DMS153 (cell line): ENCODE results near the gene ENG.
"Not testable (repeated sequence)": the region's sequence is repeated elsewhere in the genome, so short reads cannot be mapped to it uniquely, and the experiment has no call there.

Source experiments
- DNase-seq: peaks from one replicate; lab custom pipeline; 2025; lab: John Stamatoyannopoulos, UW

The ENG gene

GRCh38 chr9:127854184-127854806 is at the start of gene ENG:
Gene ENG (minus strand): TSS chr9:127854658. CDS start chr9:127854355, 303 bp downstream.
- peak; percentile 26 for DNase-seq

DNA sequence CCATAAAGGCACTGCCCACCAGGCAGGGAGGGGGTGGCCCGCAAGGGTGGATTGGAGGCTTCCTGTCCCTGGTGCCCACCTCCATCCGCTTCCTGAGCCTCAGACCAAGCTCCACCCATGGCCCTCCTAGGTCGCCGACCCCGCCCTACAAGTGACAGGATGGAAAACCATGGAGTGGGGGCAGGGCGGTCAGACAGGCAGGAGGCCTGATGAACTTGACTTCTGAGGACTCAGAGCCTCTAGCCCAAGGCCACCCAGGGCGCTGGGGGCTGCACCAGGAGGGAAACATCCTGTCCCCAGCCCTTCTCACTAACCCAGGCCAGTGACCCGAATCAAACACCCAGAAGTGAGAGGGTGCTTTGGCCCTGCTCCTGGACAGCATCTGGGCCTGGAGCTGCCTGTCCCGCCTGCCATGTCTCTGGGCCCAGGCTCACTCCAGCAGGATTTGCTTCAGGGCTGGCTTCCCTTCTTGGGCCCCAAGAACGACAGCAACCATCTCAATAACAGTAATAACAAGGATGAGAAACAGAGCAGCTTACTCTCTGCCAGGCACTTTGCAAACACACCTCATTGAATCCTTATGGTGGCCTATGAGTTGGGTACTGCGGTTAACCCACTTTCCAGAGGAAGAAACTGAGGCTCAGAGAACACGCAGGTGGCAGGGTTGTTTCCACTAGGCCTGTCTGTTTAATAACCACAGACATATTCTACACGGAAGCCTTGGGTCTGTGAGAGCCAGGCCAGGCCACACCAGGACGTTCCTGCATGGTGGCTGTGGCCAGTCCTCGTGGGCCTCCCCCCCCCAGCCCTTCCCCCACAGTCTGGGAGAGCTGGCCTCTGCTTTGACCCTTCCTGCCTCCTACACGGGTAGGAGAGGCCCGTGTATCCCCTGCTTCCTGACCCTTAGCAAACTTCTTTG is 49.4 kb upstream of the ENG start:
- DNase-seq: no peak

DNA sequence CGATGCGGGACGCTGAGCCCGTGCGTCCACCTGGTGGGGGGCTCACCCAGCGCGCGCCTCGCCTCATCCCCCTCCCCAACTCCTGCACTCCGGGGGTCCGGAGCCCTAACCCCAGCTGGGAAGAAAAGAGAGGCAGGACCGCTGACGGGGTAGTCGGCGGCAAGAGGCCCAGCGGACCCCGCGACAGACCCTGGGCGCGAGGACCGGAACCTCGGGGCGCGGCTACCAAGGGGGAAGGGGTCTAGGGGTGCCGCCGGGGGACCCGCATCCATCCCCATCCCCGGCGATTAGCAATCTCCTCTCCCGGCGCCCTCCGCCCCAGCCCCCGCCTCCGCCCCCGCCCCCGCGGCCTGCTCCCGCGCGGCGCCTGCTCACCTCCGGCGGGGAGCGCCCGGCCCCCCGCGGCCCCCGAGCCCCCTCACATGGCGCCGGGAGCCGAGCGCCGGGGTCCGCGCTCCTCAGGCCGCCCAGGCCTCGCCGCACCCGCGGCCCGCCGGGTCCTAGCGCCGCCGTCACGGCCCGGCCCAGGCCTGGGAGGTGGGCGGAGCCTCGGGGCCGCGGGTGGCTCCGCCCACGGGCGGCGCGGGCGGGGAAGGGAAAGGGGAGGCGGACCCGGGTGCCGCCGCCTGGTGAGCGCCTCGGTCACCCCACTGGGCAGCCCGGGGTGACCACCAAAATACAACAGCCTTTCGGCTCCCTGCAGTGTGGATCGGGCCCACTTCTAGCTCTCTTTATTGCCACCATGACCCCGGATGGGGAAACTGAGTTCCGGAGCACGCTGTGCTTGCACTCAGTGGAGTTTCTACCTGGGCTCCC is 44.9 kb upstream of the ENG start, which contains the start of gene ST6GALNAC6:
ST6GALNAC6 (minus strand) TSS at position 476 of the 816 bp plus-strand sequence. CDS start 1,622 bp downstream, outside the sequence.
- no peak for DNase-seq

DNA sequence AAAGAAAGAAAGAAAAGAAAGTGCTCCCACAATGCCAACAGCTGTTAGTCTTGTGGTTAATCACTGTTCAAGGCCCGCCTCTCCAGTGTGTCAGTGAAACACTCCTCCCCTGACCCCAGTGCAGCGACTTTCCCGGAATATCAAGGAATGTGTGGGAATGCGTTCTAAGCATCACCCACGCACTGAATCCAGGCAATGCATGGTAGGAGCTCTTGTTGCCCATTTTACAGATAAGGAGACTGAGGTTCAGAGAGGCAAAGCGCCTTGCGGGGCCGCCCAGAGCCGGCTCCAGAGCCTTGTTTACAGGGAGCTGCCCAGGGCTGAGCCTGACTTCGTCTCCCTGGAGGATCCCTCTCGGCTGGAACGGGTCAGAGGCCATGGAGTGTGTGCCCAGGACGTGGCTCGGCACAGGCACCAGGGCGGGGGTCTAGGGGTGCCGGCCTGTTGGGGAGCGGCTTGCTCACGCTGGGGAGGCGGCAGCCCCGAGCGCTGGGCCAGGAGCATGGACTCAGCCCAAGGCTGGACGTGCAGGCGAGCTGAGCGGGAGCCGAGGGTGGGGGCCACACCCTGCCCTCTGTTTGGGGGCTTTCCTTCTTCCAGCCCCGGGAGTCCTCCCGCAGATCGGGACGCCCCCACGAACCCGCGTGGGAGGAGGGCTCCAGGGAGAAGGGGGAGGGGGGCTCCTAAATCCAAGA is 44.1 kb upstream of the ENG start:
- no peak for DNase-seq

GRCh38 chr9:127897193-127897692 is 42.8 kb upstream of the ENG start:
- no peak for DNase-seq

DNA sequence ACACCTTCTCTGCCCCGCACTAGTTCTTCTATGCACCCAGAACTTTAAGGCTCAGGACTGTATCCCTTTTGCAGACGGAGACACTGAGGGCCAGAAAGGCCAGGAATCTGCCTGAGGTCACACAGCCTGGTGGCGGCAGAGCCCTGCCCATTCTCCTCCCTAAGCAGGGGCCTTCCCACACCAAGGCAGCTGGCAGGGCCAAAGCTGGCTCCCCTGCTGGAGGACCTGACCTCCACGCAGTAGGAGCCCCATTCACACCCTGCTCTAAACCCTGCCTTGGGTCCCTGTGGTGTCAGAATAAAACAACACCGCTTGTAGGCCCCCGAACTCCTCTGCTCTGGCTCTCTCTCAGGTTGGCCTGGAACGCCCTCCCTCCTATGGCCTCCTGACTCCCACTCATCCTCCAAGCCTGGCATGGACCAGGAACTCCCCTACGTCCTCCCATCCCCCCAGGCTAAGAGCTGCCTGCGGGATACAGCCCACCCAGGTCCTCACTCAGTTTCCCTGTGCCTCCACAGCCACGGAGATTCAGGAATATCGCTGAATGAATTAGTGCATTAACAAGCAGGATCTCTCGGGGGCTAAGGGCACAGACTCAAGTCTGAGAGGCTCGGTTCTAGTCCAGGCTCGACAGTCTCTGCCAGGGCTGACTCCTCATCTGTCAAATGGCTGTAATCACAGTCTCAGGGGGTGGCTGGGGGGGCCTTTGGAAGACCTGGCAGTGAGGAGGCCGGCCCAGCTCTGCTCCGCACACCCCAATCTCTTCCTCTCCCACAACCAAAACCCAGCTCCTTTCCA is 42.1 kb upstream of the ENG start:
- no peak for DNase-seq

DNA sequence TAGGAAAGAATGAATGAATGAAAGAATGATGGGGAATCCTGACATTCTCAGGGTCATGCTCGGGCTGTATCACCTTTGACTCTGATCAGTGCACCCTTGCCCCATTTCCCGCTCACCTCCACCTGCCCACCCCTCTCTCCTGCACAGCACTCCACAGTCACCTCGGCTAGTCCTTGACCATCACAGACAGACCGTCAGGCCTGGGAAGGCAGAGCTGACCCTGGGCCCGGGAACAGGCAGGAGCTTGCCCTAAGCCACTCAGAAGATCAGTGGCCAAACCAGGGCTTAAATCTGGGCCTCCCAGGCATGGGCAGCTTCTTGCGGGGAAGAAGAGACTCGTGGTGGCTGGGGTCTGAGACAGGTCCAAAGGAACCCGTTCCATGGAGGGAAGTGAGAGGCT is 41.4 kb upstream of the ENG start:
- DNase-seq: no peak

GRCh38 chr9:127893392-127893791 is 38.9 kb upstream of the ENG start:
- DNase-seq: no peak

DNA sequence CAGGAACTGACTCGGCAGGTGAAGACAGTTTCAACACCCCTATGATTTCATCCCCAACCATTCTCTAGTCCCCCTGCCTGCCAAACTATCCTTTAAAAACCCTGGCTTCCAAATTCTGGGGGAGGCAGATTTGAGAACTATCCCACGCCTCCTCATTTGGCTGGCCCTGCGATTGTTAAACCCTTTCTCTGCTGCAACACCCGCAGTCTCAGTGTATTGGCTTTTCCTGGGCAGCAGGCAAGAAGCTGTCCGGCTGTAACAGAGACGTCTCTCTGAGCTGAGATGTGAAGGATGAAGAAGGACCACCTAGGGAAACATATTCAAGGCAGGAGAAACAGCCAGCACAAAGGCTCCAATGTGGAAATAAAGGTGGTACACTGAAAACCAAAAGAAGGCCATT is 38.4 kb upstream of the ENG start:
- DNase-seq: no peak

GRCh38 chr9:127890053-127890452 is 35.6 kb upstream of the ENG start:
- DNase-seq: no peak

GRCh38 chr9:127887792-127888191 is 33.3 kb upstream of the ENG start:
- DNase-seq: no peak

- DNase-seq: no peak
Measured at GRCh38 chr9:127886401-127886972, 32.0 kb upstream of the ENG start.

GRCh38 chr9:127885508-127886281 is 31.2 kb upstream of the ENG start:
- DNase-seq: no peak

DNA sequence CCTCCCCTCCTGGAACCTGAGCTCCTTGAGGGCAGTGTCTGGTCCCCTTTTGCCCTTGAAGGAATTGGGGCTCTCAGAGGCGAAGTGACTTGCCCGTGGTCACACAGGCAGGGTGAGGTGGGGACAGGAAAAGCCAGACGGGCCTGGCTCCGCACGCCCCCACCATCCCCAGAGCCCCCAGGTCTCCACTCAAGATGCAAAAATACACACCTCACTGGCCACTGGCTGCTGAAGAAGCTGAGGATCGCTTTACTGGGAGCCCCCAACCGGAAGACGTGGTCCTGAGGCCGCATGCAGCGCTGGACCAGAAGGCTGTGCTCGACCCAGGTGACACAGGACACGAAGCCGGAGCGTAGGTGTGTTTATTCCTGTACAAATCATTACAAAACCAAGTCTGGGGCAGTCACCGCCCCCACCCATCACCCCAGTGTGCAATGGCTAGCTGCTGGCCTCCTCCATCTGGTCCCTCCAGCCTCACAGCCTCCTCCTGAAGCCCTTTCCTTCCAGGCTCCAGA is 30.6 kb upstream of the ENG start:
- DNase-seq: no peak

GRCh38 chr9:127884427-127884911 is 30.0 kb upstream of the ENG start:
- peak; percentile 48 for DNase-seq

DNA sequence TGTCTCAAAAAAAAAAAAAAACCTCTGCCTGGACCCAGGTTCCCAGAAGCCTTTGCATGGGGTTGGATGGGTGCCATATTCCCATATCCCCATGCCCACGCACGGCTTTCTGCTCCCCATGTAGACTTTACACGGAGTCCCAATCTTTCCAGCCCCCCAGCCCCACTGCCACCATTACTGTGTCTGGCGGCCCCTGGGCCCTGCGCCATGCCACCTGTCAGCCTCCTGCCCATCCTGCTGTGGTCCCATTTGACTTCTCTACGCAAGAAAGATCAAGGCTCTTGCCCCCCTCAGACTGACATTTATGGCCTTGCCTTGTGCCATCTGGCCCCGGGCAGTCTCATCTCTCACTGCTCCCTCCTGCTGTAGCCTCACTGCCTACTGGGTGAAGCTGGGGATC is 29.5 kb upstream of the ENG start:
- no peak for DNase-seq

DNA sequence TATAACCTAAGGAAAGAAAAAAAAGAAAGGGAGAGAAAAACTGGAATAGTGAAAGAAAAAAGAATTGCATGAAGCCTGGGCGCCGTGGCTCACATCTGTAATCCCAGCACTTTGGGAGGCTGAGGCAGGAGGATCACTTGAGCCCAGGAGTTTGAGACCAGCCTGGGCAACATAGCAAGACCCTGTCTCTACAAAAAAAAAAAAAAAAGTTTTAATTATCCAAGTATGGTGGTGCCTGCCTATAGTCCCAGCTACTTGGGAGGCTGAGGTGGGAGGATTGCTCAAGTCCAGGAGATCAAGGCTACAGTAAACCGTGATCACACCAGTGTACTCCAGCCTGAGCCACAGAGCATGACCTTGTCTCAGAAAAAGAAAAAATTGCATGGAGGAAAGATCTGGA is 27.3 kb upstream of the ENG start:
- not testable (repeated sequence) for DNase-seq

DNA sequence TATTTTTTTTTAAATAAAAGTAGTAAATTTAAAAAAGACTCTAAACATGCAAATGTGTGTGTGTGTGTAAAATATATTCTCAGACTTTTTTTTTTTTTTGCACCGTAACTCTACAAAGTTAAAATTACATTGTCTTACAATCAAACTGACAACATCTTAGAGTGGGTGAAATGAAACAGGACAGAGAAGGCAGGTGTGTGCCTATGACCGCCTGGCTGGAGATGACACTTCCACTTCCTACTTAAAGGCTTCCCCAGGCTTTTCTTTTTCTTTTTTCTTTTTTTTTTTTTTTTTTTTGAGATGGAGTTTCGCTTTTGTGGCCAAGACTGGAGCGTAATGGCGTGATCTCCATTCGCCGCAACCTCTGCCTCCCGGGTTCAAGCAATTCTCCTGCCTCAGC is 25.7 kb upstream of the ENG start:
- DNase-seq: no peak
